K562 (cell line): ENCODE measurements around the gene ACTR3C. TPM values are rescaled to one million over a fixed set of nuclear protein-coding genes. Genes with fewer than 3 reads are reported as not detected.

Experiments
- ARNT ChIP-seq, 2 experiments: fragments of 450-650 bp; IDR thresholded peaks; 2 replicates each; pipeline ENCODE4 v1.6.1; 2016; ENCODE audit warnings: mild to moderate bottlenecking in 1 of 2
- BCLAF1 ChIP-seq, 2 experiments: fragments of 450-650 bp in 1 of 2; IDR thresholded peaks; 2 replicates each; pipeline ENCODE4 v1.6.1; 2011 to 2017; ENCODE audit warnings: low read depth in 2 of 2, antibody characterized with exemption in 1 of 2, borderline replicate concordance in 1 of 2, low read length in 1 of 2, mild to moderate bottlenecking in 1 of 2, mixed read lengths in 1 of 2; ENCODE audit not compliant: control insufficient read depth in 1 of 2
- COPS2 ChIP-seq: fragments of 450-650 bp; conservative IDR thresholded peaks from 2 replicates; pipeline ENCODE4 v1.6.1; 2016; ENCODE audit warnings: mild to moderate bottlenecking, moderate library complexity
- CREB3 ChIP-seq: fragments of 450-650 bp; conservative IDR thresholded peaks from 2 replicates; pipeline ENCODE4 v1.6.1; 2016; ENCODE audit warnings: missing genetic modification characterization, low read depth, mild to moderate bottlenecking, missing compliant biosample characterization, moderate library complexity
- ELF4 ChIP-seq: fragments of 450-650 bp; formaldehyde crosslinking; IDR thresholded peaks from 2 replicates; pipeline ENCODE4 v1.4.0; 2022; ENCODE audit warnings: missing genetic modification characterization
- ETS1 ChIP-seq: conservative IDR thresholded peaks from 2 replicates; pipeline ENCODE4 v1.6.1; 2011; ENCODE audit warnings: low read depth, mild to moderate bottlenecking, low read length; ENCODE audit not compliant: control insufficient read depth
- ETV1 ChIP-seq: fragments of 450-650 bp; conservative IDR thresholded peaks from 2 replicates; pipeline ENCODE4 v1.6.1; 2016; ENCODE audit warnings: missing genetic modification characterization, control low read depth, low read depth, missing compliant biosample characterization
- FOXK1 ChIP-seq: sonication (generic); formaldehyde crosslinking; IDR thresholded peaks from 2 replicates; pipeline ENCODE4 v1.8.0; 2022; ENCODE audit warnings: missing genetic modification reagents, mild to moderate bottlenecking, borderline replicate concordance
- HDAC3 ChIP-seq: fragments of 450-650 bp; IDR thresholded peaks from 2 replicates; pipeline ENCODE4 v1.6.1; 2018; ENCODE audit warnings: borderline replicate concordance, mild to moderate bottlenecking, moderate library complexity; ENCODE audit not compliant: partially characterized antibody
- HMG20B ChIP-seq: fragments of 250-450 bp; sonication (Bioruptor Pico); IDR thresholded peaks from 2 replicates; pipeline ENCODE4 v1.5.0; 2021; ENCODE audit warnings: mild to moderate bottlenecking
- HNRNPLL ChIP-seq: fragments of 200-400 bp; formaldehyde crosslinking; IDR thresholded peaks from 2 replicates; pipeline ENCODE4 v1.6.1; 2017; ENCODE audit warnings: low read length, low read depth, mild to moderate bottlenecking; ENCODE audit not compliant: poor library complexity, severe bottlenecking
- ID3 ChIP-seq, 2 experiments: fragments of 250-450 bp in 1 of 2; fragments of 450-650 bp in 1 of 2; sonication (Bioruptor Pico) in 1 of 2; IDR thresholded peaks; 2 replicates each; pipeline versions ENCODE4 v1.6.1 to v1.8.0; 2016 to 2021; ENCODE audit warnings: mild to moderate bottlenecking in 2 of 2, moderate library complexity in 2 of 2, missing compliant biosample characterization in 1 of 2, missing genetic modification characterization in 1 of 2
- KLF6 ChIP-seq: fragments of 250-450 bp; sonication (Bioruptor Pico); IDR thresholded peaks from 2 replicates; pipeline ENCODE4 v1.4.0; 2020; ENCODE audit warnings: mild to moderate bottlenecking, moderate library complexity, borderline replicate concordance
- LCOR ChIP-seq: sonication (generic); formaldehyde crosslinking; IDR thresholded peaks from 2 replicates; pipeline ENCODE4 v1.8.0; 2022; ENCODE audit warnings: mild to moderate bottlenecking, missing genetic modification reagents
- MEF2D ChIP-seq: conservative IDR thresholded peaks from 2 replicates; pipeline ENCODE4 v1.6.1; 2016; ENCODE audit warnings: low read depth, missing genetic modification characterization, missing compliant biosample characterization
- MIER1 ChIP-seq: fragments of 450-650 bp; IDR thresholded peaks from 2 replicates; pipeline ENCODE4 v1.6.1; 2016; ENCODE audit warnings: antibody characterized with exemption, mild to moderate bottlenecking, low read depth
- RBM34 ChIP-seq: fragments of 200-400 bp; formaldehyde crosslinking; IDR thresholded peaks from 2 replicates; pipeline ENCODE4 v1.6.1; 2018; ENCODE audit warnings: low read length, borderline replicate concordance; ENCODE audit not compliant: insufficient read depth
- SRSF3 ChIP-seq: fragments of 200-400 bp; formaldehyde crosslinking; IDR thresholded peaks from 2 replicates; pipeline ENCODE4 v1.6.1; 2016; ENCODE audit warnings: mild to moderate bottlenecking, low read length, moderate library complexity; ENCODE audit not compliant: insufficient read depth
- ZBTB17 ChIP-seq: fragments of 450-650 bp; formaldehyde crosslinking; IDR thresholded peaks from 2 replicates; pipeline ENCODE4 v1.4.0; 2020; ENCODE audit warnings: mild to moderate bottlenecking
- ZBTB7A ChIP-seq: IDR thresholded peaks from 2 replicates; pipeline ENCODE4 v1.6.1; 2011; ENCODE audit warnings: low read depth, mild to moderate bottlenecking, low read length, moderate library complexity, borderline replicate concordance; ENCODE audit not compliant: control insufficient read depth
- polyA plus RNA-seq, 8 experiments: library from polyadenylated mRNA; depleted of rRNA in 4 of 8; stranded (reverse) in 5 of 8; unstranded in 3 of 8; fragments of >200 nt; fragmentation: Nextera tagmentation in 2 of 8; fragmentation: Illumina TruSeq in 1 of 8; extraction: Ambion mirVana in 2 of 8; extraction: Trizol in 1 of 8; gene quantifications; 2 replicates each; pipeline versions ENCODE4 v1.2.1 to v1.2.3, GENCODE V29; 2011 to 2014; ENCODE audit warnings: inconsistent platforms in 1 of 8, missing spikeins in 1 of 8
- total RNA-seq, 7 experiments: library from RNA; depleted of rRNA in 6 of 7; stranded (reverse); fragments of >200 nt in 6 of 7; fragmentation: Illumina TruSeq in 2 of 7; extraction: Trizol in 2 of 7; gene quantifications; 2 replicates each; pipeline versions ENCODE4 v1.2.1 to v1.2.3, GENCODE V29; 2011 to 2021; ENCODE audit warnings: low replicate concordance in 1 of 7

The ACTR3C gene
- total and polyA plus RNA-seq, 9 of the 15 experiments (the other 6 are each of a cell fraction or from before 2014, with no cell fraction given), result 9.0 to 35.4 (median 13.3) TPM

- TF ChIP-seq HNRNPLL, result no peak
- TF ChIP-seq SRSF3, result no peak
- TF ChIP-seq COPS2, result no peak
- TF ChIP-seq CREB3 (tag), result no peak
- no peak for TF ChIP-seq ETS1
- TF ChIP-seq ID3 (CRISPR knock-in tag; IDR thresholded peaks at IDR 0.05), result no peak
- no peak for TF ChIP-seq ID3 (tag; IDR thresholded peaks at IDR 0.05)
- TF ChIP-seq MIER1, result 0 out of 2 replicates have a peak, but pooled peaks have one; percentile 21
- no peak for TF ChIP-seq KLF6 (CRISPR knock-in tag)
- TF ChIP-seq LCOR (CRISPR knock-in tag), result no peak
- no peak for TF ChIP-seq HDAC3
- TF ChIP-seq HMG20B, result no peak
- no peak for TF ChIP-seq ZBTB7A
- TF ChIP-seq ARNT (IDR thresholded peaks at IDR 0.05), result peak in 1 of 2 experiments; percentile 26; a peak in 1 of 4 replicates
- TF ChIP-seq ETV1, result no peak
- TF ChIP-seq FOXK1 (CRISPR knock-in tag), result peak; percentile 72; the same call in 1 of the 2 replicates
- TF ChIP-seq ZBTB17 (CRISPR knock-in tag), result no peak
- TF ChIP-seq BCLAF1 (IDR thresholded peaks at IDR 0.05; ENCODE audit: borderline replicate concordance in 1 of 2, control insufficient read depth in 1 of 2, low read depth in 2 of 2, low read length in 1 of 2), result peak; percentile 28 to 71; a peak in 1 of 4 replicates
- TF ChIP-seq RBM34, result no peak
- peak; percentile 89; the same call in 1 of the 2 replicates for TF ChIP-seq ELF4
- TF ChIP-seq MEF2D (tag), result no peak
Measured at GRCh38 chr7:150359622-150360362, 36.4 kb upstream of the ACTR3C start (continued).
